Type B pancreatic cell (in vitro differentiated cells): Measurements from ENCODE around the gene TBPL1. TPM values are rescaled to one million over a fixed set of nuclear protein-coding genes. Genes with fewer than 3 reads are reported as not detected.

Source experiments
- DNase-seq: peaks from one replicate; pipeline ENCODE4 v3.0.0; 2021; ENCODE audit warnings: mixed read lengths; ENCODE audit not compliant: unreplicated experiment; ENCODE audit errors: extremely low spot score
- H3K27ac Mint-ChIP-seq: 2 replicates; pipeline ENCODE4 v1.8.0; 2021; ENCODE audit warnings: mild to moderate bottlenecking, mixed read lengths
- H3K27me3 Mint-ChIP-seq: 2 replicates; pipeline ENCODE4 v1.8.0; 2021; ENCODE audit warnings: mixed read lengths
- H3K36me3 Mint-ChIP-seq: 2 replicates; pipeline ENCODE4 v1.8.0; 2021; ENCODE audit warnings: mixed read lengths
- H3K4me1 Mint-ChIP-seq: one replicate; pipeline ENCODE4 v1.8.0; 2021; ENCODE audit warnings: mixed read lengths; ENCODE audit not compliant: unreplicated experiment
- H3K4me3 Mint-ChIP-seq: 2 replicates; pipeline ENCODE4 v1.8.0; 2021; ENCODE audit warnings: mild to moderate bottlenecking, mixed read lengths
- H3K9me3 Mint-ChIP-seq: 2 replicates; pipeline ENCODE4 v1.8.0; 2021; ENCODE audit warnings: mixed read lengths
- total RNA-seq: library from RNA; stranded (reverse); gene quantifications from 2 replicates; pipeline ENCODE4 v1.2.1, GENCODE V29; 2021; ENCODE audit warnings: low replicate concordance
- TF ChIP-seq, protein P1 (sequence below): fragments of 200-600 bp; sonication (generic); conservative IDR thresholded peaks from 2 replicates; pipeline ENCODE4 v1.5.0; 2021; ENCODE audit warnings: antibody characterized with exemption, mild to moderate bottlenecking

The TBPL1 gene
- total RNA-seq, 1 donor from 2014 or later: 35.5 TPM

- Mint-ChIP-seq H3K27ac (no peak overlapping the region), H3K36me3 (peaks cover 6% of the 10 kb centered on the region), H3K4me1 (peaks cover 5% of the 10 kb centered on the region), H3K9me3 (no peaks in the 10 kb centered on the region), H3K27me3 (no peaks in the 10 kb centered on the region), H3K4me3 (no peak overlapping the region)
- DNase-seq: no peak
- TF ChIP-seq, protein P1, sequence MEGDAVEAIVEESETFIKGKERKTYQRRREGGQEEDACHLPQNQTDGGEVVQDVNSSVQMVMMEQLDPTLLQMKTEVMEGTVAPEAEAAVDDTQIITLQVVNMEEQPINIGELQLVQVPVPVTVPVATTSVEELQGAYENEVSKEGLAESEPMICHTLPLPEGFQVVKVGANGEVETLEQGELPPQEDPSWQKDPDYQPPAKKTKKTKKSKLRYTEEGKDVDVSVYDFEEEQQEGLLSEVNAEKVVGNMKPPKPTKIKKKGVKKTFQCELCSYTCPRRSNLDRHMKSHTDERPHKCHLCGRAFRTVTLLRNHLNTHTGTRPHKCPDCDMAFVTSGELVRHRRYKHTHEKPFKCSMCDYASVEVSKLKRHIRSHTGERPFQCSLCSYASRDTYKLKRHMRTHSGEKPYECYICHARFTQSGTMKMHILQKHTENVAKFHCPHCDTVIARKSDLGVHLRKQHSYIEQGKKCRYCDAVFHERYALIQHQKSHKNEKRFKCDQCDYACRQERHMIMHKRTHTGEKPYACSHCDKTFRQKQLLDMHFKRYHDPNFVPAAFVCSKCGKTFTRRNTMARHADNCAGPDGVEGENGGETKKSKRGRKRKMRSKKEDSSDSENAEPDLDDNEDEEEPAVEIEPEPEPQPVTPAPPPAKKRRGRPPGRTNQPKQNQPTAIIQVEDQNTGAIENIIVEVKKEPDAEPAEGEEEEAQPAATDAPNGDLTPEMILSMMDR: no peak
These were observed 67.9 kb downstream of the TBPL1 start for GRCh38 chr6:134020968-134021367.

DNA sequence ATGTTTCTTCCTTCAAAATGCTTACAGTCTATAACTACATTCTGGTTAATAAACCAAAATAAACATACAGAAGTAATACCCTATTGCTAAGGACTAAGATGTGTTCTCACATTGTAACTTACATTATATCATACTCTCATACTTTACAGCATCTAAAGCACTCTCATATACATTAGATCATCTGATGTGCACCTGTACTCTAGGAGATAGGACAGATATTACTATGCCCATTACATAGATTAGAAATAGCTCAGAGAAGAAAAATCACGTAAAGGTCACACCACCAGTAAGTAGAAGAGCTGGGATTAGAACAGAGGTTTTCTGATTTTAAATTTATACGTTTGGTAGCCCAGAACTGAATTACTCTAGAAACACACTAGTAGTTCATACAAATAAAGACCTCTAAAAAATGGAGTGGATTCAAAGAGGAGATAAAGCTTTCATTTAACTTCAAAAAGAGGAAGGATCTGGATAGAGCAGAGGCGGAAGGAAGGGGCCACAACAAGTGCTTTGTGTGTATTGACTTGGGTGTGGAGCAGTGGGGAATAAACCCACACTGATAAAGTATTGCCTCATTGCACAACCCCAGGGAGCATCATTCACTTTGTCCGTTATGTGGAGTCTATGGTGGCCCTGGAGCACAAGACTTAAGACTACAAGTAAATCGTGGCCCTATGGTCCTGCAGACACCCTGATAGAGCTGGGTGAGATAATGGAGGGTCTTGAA lies 68.5 kb downstream of the TBPL1 start:
- Mint-ChIP-seq H3K4me3 (no peak overlapping the region), H3K27ac (no peak overlapping the region), H3K4me1 (peaks cover 5% of the 10 kb centered on the region), H3K27me3 (no peaks in the 10 kb centered on the region), H3K9me3 (no peaks in the 10 kb centered on the region), H3K36me3 (peaks cover 6% of the 10 kb centered on the region)
- no peak for DNase-seq
- TF ChIP-seq, protein P1: no peak

DNA sequence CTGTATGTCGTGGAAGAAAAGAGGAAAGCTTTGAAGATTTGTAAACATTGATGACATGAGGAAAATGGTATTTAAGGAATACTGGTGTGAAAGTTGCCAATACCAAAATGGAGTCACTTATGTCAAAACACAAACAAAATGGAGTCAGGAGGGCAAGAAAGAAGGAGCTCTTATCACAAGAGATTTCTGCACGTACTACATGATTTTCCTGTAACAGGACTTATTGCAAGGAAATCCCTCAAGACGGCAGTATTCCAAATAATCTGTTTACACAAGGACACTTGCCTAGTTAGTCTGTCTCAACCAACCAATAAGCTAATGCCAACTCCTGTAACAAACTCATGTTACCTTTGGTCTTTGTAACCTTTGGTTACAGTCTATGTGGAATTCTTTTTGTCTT lies 69.6 kb downstream of the TBPL1 start:
- Mint-ChIP-seq H3K27me3 (no peaks in the 10 kb centered on the region), H3K4me3 (no peak overlapping the region), H3K36me3 (peaks cover 6% of the 10 kb centered on the region), H3K4me1 (peaks cover 5% of the 10 kb centered on the region), H3K27ac (no peak overlapping the region), H3K9me3 (no peaks in the 10 kb centered on the region)
- TF ChIP-seq, protein P1: no peak
- no peak for DNase-seq

DNA sequence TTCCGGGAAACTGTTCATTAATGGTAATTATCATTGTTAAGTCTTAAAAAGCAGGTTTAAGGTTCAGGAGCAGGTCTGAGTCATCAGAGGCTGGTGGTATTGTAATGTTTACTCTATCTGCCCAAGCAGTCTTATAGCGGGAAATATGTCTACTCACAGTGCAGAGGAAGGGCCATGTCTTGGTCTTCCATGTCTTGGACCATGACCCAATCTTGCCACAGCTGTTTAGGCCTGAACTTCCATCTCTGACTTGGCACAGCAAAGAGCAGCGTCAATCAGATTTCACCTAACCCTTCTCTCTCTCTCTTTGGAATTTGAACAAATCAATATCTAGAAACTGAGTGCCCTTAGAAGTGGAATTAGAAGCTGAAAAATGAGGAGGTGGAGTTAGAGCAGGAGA lies 73.6 kb downstream of the TBPL1 start:
- Mint-ChIP-seq H3K4me3 (no peak overlapping the region), H3K27ac (no peak overlapping the region), H3K27me3 (no peaks in the 10 kb centered on the region), H3K4me1 (peaks cover 5% of the 10 kb centered on the region), H3K36me3 (peaks cover 6% of the 10 kb centered on the region), H3K9me3 (no peaks in the 10 kb centered on the region)
- no peak for DNase-seq
- TF ChIP-seq, protein P1: no peak

DNA sequence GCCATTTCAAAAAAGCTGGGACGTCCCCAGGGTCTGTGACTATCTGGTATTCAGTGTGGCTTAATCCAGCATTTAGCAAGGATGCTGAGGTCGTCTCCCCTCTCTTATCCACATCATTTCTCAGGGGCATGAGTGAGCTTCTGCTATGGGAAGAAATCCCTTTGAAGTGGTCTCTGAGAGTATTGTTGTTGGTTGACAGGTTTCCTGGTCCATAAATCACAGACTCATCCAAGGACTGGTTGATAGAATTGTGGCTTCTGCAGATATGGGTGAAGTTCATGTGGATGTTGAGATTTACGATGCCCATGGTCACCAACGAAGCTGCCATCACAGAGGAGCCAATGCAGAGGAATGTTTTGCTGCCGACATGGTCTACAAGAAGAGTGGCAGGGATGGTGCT lies 75.4 kb downstream of the TBPL1 start:
- Mint-ChIP-seq H3K4me1 (peaks cover 5% of the 10 kb centered on the region), H3K27me3 (no peaks in the 10 kb centered on the region), H3K9me3 (no peaks in the 10 kb centered on the region), H3K36me3 (peaks cover 6% of the 10 kb centered on the region), H3K27ac (no peak overlapping the region), H3K4me3 (no peak overlapping the region)
- DNase-seq: no peak
- TF ChIP-seq, protein P1: no peak
